ENCODE data around the gene EDC3. TPM values are rescaled to one million over a fixed set of nuclear protein-coding genes. Genes with fewer than 3 reads are reported as not detected.
A peak's percentile ranks its signal among the peaks of the same experiment; 100 is the strongest.

The EDC3 gene
- total and polyA plus RNA-seq, 2 donors: 16.0 to 20.8 TPM

DNA sequence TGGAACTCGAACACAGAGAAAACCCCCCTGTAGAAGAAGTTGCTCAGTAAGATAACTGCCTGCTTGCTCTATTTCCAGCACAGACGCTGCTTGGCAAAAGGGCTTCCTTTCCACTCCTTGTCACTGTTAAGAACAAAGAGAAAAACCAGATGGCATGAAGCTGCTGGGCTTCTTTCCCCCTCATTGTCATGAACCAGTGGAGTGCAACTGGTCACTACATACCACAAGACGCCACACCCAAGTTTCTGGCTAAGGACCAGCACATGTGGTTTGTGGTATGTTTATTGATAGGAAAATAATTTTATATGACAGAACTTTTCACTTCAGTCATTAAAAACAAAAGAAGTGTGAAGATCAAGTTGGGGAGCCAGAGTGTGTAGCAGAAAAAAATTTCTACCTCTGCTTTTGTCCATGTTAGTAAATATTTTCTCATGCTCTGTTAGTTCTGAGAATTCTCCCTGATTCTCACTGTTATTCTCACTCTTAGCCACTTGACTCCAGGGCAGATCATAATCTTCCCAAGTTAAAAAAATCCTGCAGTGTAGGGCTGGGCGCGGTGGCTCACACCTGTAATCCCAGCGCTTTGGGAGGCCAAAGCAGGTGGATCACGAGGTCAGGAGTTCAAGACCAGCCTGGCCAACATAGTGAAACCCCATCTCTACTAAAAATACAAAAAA, 42.3 kb downstream of the EDC3 start:
- Histone ChIP-seq H3K4me1 (ENCODE audit: insufficient read depth) (peaks cover 2% of the 10 kb centered on the region), H3K4me3 (ENCODE audit: low read depth, low read length) (no peak overlapping the region), H3K27ac (ENCODE audit: low read depth) (no peak overlapping the region), H3K36me3 (ENCODE audit: insufficient read depth) (no peaks in the 10 kb centered on the region)
- DNase-seq (ENCODE audit: extremely low spot score): no peak
- WGBS: 57% methylated on average over 7 of the region's 7 CpGs

DNA sequence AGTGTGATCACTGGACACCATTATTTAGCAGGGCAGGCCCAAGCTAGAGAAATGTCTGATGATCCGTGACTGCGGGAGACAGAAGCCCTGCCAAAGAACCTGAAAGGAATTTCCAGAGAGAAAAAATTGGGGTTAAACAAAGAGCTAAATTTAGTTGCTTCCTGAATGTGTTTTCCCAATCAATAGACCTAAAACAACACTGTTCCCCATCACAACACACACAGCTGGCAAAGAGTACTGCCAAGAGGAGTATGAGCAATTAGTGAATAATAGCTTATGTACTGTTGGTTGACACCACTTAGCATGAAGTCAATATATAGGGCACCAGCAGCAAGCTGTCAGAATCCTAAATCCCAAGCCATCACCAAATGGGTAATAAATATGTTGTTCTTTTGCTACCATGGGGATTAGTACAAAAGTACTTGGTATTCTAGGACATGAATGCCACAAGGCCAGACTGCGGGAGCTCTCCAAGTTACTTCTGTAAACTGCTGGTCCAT, 44.5 kb downstream of the EDC3 start:
- no peak for DNase-seq (ENCODE audit: extremely low spot score)
- 79% methylated on average over 3 of the region's 3 CpGs for WGBS
- Histone ChIP-seq H3K4me1 (ENCODE audit: insufficient read depth) (peaks cover 2% of the 10 kb centered on the region), H3K36me3 (ENCODE audit: insufficient read depth) (no peaks in the 10 kb centered on the region), H3K4me3 (ENCODE audit: low read depth, low read length) (no peak overlapping the region), H3K27ac (ENCODE audit: low read depth) (no peak overlapping the region)

DNA sequence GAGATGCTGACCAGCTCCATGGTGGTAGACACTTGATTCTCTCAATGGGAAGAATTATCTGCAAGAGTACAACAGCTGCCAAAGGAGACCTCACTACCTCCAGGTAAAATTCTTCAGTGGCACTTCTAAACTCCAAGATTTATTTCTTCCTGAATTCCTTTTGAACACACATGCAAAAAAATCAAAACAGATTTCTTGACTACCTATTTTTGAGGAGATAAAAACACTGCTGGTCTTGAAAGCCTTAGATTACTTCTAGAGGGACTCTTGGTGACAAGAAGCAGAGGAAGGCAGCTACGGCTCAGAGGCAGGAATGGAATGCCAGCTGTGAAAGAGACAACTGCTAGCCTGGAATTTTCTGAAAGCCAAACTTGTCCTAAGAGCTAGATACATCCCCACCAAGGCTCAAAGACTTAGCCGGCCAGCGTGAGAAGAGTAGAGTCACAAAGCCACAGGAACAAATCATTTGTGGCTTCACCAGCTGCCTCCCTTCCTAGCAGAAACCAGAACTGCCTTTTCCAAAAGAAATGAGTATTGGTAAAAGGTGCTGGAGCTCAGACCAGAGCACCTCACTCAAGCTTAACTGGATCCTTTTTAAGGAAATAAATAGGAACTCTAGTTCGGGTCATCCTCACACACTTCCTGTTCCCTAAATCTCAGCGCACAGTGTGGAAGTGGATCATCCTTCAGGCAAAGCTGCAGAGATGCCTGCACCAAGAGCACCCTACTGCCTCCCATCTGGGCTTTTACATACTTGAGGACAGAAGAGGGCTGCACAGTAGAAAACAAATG, 47.6 kb downstream of the EDC3 start:
- no peak for DNase-seq (ENCODE audit: extremely low spot score)
- WGBS: 80% methylated on average over 5 of the region's 5 CpGs
- H3K27ac ChIP-seq (ENCODE audit: low read depth): no peak overlapping the region
- H3K4me1 ChIP-seq (ENCODE audit: insufficient read depth): no peaks in the 10 kb centered on the region
- H3K4me3 ChIP-seq (ENCODE audit: low read depth, low read length): no peak overlapping the region
- H3K36me3 ChIP-seq (ENCODE audit: insufficient read depth): no peaks in the 10 kb centered on the region

DNA sequence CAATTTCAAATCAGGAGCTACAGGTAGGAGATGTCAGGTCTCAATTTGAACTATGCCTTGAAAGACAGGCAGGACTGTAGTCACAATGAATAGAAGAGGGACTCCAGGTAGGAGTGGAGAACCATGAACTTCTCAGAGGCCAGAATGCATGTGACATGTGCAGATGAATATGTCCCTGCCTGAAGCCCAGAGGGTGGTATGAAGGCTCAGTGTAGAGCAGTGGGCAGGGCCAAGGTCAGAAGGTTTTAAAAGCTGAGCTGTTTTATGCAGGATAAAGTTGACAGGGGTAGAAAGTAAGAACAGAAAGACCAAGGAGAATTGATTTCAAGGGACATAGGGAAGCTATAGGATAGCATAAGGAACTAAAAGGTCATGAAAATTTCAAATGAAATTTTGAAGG, 49.3 kb downstream of the EDC3 start:
- no peak overlapping the region for H3K4me3 ChIP-seq (ENCODE audit: low read depth, low read length)
- no peak overlapping the region for H3K27ac ChIP-seq (ENCODE audit: low read depth)
- no peaks in the 10 kb centered on the region for H3K36me3 ChIP-seq (ENCODE audit: insufficient read depth)
- DNase-seq (ENCODE audit: extremely low spot score): no peak
- no peaks in the 10 kb centered on the region for H3K4me1 ChIP-seq (ENCODE audit: insufficient read depth)

DNA sequence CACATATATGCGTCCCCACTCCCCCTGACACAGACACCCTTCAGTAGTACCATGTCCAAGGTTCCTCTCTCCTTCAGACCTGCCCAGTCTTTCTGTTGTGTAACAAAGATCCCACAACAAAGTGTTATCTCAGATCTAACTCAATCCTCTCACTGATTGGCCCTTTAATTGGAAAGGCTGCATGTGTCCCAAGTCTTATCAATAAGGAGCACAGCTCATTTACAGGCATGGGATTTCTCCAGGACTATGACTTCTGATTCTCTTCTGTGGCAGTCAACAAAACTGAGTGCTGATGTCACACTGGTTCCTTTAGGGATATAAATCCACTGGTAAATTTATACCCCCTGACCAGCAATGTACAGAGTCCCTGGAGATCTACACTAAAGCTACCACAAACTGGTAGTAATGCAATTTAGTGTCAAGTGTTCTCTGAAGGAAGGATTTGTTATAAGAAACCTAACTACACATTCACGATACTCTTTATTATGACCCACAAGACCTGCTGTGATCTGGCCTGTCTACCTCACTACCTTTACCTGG, 52.1 kb downstream of the EDC3 start:
- WGBS: 89% methylated on average over 2 of the region's 2 CpGs
- no peaks in the 10 kb centered on the region for H3K36me3 ChIP-seq (ENCODE audit: insufficient read depth)
- H3K4me3 ChIP-seq (ENCODE audit: low read depth, low read length): no peak overlapping the region
- H3K4me1 ChIP-seq (ENCODE audit: insufficient read depth): no peaks in the 10 kb centered on the region
- DNase-seq (ENCODE audit: extremely low spot score): no peak
- no peak overlapping the region for H3K27ac ChIP-seq (ENCODE audit: low read depth)

DNA sequence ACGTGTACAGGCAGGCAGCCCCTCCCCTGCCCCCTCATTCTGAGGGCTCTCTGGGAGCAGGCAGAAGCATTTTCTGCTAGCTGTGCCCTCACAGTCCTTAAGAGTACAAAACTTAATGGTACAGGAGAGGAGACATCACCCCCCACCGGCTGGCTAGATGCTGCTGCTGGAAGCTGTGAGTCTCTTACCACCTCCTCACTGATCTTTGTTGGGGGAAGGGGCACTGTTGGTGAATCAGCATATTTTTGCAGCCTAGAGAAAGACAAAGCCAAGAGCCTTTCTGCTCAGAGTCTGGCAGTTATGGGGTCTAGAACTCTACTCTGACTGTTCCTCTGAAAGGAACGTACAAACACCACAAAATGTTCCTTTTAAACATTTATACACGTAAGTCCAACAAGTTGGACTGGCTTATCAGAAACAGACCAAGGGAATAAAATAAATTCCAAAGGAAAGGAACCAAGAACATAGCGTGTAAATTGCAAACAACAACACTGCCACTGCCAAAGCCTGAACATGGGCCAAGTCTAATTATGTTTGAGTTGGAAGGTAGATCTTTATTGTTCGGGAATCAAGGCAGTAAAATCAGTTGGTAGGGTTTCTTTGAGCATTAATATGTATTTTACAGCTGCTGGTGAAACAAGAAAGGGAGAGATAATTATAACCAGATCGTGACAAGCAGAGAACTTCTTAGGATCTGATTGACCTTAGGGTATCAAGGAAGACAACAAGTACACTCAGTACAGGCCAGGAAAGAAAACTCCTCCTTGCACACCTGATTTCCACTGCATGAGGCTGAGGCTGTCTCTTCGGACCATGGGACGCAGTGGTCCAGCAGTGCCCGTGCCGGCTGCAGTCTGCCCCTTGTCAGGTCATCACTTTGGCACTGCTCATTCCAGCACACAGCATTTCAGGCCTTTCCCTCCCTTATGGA, 52.8 kb downstream of the EDC3 start:
- WGBS: 57% methylated on average over 11 of the region's 11 CpGs
- H3K27ac ChIP-seq (ENCODE audit: low read depth): peak overlapping the region; percentile 65
- no peak for DNase-seq (ENCODE audit: extremely low spot score)
- no peaks in the 10 kb centered on the region for H3K4me1 ChIP-seq (ENCODE audit: insufficient read depth)
- H3K4me3 ChIP-seq (ENCODE audit: low read depth, low read length): no peak overlapping the region
- H3K36me3 ChIP-seq (ENCODE audit: insufficient read depth): no peaks in the 10 kb centered on the region

DNA sequence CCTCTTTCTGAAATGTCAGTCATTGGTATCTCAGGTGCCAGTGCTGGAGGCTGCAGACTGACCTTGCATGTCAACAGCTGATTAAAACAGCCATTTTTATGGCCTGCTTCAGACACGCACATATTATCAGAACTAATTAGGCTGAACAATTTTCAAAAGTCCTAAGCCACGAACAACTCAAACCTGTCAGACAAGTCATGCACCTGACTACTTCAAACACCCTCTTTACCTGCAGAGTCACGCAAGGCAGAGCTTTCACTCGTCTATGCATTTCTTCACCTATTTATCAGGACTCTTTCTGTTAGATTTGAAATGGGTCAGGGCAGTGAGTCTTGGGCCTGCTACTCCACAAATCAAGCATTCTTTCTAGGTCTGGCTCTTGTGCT, 53.5 kb downstream of the EDC3 start:
- H3K36me3 ChIP-seq (ENCODE audit: insufficient read depth): no peaks in the 10 kb centered on the region
- no peaks in the 10 kb centered on the region for H3K4me1 ChIP-seq (ENCODE audit: insufficient read depth)
- H3K4me3 ChIP-seq (ENCODE audit: low read depth, low read length): no peak overlapping the region
- DNase-seq (ENCODE audit: extremely low spot score): no peak
- WGBS: 80% methylated on average over 4 of the region's 4 CpGs
- peak overlapping the region; percentile 65 for H3K27ac ChIP-seq (ENCODE audit: low read depth)

DNA sequence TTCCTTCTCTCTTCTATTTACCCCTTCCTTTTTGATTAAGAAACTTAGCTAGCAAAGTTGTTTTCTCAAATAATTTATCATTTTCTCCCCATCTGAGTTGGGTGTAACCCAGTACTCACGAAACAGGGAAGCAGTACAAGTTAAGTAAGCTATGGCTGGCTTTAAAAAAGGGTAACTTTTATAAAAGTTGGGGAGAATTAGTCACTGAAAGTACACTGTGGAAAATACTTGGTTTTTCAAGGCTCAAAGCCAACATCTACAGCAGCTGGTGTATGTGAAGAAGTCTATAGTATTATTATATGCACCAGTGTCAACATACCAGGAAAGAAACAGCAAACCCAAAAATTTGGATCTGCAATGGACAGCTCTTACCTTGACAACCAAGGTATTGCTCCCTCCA, 54.7 kb downstream of the EDC3 start:
- Histone ChIP-seq H3K36me3 (ENCODE audit: insufficient read depth) (no peaks in the 10 kb centered on the region), H3K4me3 (ENCODE audit: low read depth, low read length) (no peak overlapping the region), H3K4me1 (ENCODE audit: insufficient read depth) (no peaks in the 10 kb centered on the region), H3K27ac (ENCODE audit: low read depth) (no peak overlapping the region)
- no peak for DNase-seq (ENCODE audit: extremely low spot score)
- WGBS: 70% methylated on average over 1 of the region's 1 CpG

DNA sequence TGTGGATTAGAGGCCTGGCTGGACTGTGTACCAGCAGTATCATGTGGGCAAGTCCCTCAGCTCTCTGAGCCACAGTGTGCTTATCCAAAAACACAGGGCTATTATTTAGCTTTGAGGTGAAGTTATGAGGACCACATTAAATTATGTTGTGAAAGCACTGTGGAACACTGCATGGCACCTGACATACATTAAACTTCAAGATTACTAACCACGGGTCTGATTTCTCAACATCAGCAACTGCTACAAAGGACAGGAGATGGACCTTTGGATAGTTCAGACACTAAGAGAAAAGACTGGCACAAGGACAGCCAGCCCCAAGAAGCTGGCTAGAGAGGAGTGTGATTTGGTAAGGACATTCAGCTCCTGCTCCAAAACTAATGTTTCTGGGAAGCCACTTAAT, 58.8 kb downstream of the EDC3 start:
- Histone ChIP-seq H3K4me1 (ENCODE audit: insufficient read depth) (no peaks in the 10 kb centered on the region), H3K36me3 (ENCODE audit: insufficient read depth) (no peaks in the 10 kb centered on the region), H3K27ac (ENCODE audit: low read depth) (no peak overlapping the region), H3K4me3 (ENCODE audit: low read depth, low read length) (no peak overlapping the region)
- DNase-seq (ENCODE audit: extremely low spot score): no peak
- WGBS: 76% methylated on average over 1 of the region's 1 CpG

DNA sequence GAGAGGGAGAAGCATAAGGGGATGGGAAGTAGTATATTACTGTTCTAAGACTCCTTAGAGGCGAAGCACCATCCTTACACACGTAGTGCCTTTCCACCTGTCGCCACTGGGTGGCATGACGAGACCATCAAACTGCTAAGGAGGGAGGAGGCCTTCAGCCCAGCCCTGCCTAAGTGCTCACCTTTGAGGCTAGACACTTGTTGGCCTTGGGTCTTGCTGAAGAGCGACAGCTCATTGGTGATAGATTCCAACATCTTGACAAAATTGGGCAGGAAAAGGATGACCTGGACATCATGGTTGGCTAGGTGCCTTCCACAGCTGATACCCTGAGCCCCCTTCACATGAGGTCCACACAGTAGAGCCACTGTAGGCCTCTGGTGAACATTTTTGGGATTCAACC, 60.6 kb downstream of the EDC3 start:
- Histone ChIP-seq H3K27ac (ENCODE audit: low read depth) (no peak overlapping the region), H3K4me1 (ENCODE audit: insufficient read depth) (no peaks in the 10 kb centered on the region), H3K36me3 (ENCODE audit: insufficient read depth) (peaks cover 1% of the 10 kb centered on the region), H3K4me3 (ENCODE audit: low read depth, low read length) (no peak overlapping the region)
- 28% methylated on average over 5 of the region's 5 CpGs for WGBS
- no peak for DNase-seq (ENCODE audit: extremely low spot score)

DNA sequence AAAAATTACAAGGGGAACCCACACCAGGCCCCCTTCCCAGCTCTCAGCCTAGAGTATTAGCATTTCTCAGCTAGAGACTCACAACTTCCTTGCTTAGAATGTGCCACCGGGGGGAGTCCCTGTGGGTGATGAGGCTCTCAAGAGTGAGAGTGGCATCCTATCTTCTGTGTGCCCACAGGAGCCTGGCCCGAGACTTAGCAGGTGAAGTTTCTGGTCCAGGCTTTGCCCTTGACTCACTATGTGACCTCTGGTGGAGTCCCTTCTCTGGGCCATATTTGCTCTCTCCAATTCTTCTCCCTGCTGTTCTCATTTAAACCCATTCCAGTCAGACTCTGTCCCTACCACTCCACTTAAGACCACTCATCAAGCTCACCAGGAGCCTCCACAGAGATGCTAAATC, 62.0 kb downstream of the EDC3 start:
- peaks cover 6% of the 10 kb centered on the region for H3K36me3 ChIP-seq (ENCODE audit: insufficient read depth)
- no peak for DNase-seq (ENCODE audit: extremely low spot score)
- H3K4me3 ChIP-seq (ENCODE audit: low read depth, low read length): no peak overlapping the region
- WGBS: 77% methylated on average over 2 of the region's 2 CpGs
- H3K4me1 ChIP-seq (ENCODE audit: insufficient read depth): no peaks in the 10 kb centered on the region
- H3K27ac ChIP-seq (ENCODE audit: low read depth): no peak overlapping the region

DNA sequence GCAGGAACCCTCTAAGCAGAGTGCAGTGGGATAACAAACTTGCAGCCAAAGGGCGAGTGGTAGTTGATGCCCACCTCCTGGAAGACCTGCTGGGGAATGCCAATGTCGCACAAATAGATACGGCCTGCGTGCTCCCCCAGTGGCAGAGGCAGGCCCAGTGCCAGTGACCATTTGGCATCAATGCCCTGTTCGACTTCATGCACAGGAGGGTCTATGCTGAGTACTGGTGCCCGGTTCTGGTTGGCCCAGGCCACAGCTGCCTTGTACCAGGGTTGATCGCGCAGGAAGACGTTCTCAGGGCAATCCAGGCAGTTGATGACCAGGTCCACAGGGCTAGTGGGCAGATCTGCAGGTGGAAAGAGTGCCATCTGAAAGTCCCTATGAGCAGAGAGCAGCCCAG, 63.2 kb downstream of the EDC3 start:
- H3K36me3 ChIP-seq (ENCODE audit: insufficient read depth): peaks cover 6% of the 10 kb centered on the region
- no peak overlapping the region for H3K27ac ChIP-seq (ENCODE audit: low read depth)
- H3K4me3 ChIP-seq (ENCODE audit: low read depth, low read length): no peak overlapping the region
- 90% methylated on average over 9 of the region's 9 CpGs for WGBS
- H3K4me1 ChIP-seq (ENCODE audit: insufficient read depth): no peaks in the 10 kb centered on the region
- DNase-seq (ENCODE audit: extremely low spot score): no peak

DNA sequence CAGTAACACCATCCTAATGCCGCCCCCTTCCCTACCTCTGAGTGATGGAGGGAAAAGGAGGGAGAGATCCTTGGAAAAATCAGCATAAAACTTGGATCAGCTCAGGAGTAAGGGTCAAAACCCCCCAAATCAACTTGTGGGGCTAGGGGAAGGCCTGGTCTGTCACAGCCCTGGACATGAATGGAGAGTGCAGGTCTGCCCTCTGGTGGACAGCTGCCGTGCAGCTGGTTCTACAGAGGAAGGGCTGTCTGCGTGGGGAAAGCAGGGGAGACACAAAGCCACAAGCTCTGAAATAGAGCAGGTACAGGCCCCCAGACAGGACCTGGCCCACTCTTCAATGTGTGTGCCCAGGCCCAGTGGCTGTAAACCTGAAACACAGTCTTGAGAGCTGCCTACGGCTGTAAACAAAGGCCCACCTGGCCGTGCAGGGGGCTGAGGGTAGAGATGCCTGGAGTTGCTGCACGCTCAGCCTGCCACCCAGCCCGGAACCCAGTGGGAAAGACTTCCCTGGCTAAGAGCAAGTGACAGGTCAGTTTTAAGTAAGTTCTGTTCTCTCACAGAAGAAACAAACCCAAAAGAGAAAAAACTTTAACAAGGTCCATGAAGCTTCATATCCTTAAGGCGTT, 63.8 kb downstream of the EDC3 start:
- DNase-seq (ENCODE audit: extremely low spot score): no peak
- Histone ChIP-seq H3K36me3 (ENCODE audit: insufficient read depth) (peaks cover 9% of the 10 kb centered on the region), H3K27ac (ENCODE audit: low read depth) (no peak overlapping the region), H3K4me3 (ENCODE audit: low read depth, low read length) (no peak overlapping the region), H3K4me1 (ENCODE audit: insufficient read depth) (no peaks in the 10 kb centered on the region)
- 71% methylated on average over 8 of the region's 8 CpGs for WGBS

All from urinary bladder (tissue), 4 donors.